Measurements from ENCODE around the gene RNF212.
"Not testable (repeated sequence)": the region's sequence is repeated elsewhere in the genome, so short reads cannot be mapped to it uniquely, and the experiment has no call there.

The RNF212 gene

DNA sequence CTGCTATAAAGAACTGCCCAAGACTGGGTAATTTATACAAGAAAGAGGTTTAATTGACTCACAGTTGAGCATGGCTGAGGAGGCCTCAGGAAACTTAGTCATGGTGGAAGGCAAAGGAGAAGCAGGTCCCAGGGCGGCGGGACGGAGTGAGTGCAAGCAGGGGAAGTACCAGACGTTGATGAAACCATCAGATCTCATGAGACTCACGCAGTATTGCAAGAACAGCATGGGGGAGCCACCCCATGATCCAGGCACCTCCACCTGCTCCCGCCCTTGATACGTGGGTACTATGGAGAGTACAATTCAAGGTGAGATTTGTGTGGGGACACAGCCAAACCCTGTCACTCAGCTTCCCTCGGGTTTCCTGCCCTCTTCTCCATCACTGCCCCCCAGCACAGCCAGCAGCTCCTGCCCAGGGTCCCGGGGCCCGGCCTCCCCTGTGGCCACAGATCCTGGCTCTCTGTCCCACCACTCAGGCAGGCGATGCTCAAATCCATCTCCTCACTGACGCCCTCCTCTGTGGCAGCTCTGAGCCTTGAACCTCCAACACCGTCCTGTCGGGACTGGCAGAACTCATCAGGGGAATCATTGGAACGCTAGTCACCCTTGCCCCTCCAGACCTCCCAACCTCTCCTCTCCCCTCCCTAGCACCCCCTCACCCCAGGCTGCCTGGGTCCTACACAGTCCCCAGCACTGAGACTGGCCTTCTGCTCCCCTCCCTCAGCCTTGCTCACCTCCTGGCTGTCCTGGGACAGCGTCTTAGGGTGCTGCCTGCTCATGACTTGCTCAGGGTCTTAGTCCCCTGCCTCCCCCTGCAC is 64.4 kb downstream of the RNF212 start:
- DNase-seq (ENCODE audit: low spot score) = no peak

DNA sequence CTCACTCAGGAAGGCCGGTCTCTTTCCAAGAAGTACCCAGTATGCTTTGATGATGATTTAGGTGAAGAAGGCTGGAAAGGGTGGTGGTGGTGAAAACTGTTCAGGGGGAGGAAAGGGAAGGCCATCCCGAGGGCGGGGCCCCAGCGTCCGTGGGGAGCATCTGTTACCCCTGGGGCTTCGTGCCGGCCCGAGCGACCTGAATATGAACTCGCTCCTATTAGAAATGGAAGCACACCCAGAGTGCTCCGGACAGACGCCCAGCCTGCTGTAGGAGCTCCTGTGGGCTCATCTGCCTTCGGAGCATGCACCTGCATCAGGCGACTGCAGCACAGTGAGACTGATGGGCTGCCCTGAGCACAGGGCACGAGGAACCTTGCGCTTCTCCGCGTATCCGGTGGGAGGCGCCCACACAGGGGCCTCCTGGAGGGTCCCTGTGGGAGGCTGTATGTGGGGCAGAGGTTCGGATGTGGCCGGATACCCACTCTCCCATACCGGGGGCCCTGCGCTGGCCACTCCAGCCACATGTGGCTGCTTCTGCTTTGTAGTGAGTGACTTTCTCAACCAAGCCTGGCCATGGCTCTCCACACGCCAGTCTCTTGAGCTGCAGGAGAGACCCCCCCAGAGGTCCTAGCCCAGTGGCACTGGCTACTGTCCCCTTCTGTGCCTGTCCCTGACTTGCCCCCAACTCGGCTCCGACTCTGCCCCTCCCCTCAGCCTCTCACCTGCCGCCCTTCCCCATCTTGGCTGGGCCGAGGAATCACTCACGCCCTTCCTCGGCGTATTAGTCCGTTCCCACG is 65.2 kb downstream of the RNF212 start:
- DNase-seq (ENCODE audit: low spot score) = no peak

DNA sequence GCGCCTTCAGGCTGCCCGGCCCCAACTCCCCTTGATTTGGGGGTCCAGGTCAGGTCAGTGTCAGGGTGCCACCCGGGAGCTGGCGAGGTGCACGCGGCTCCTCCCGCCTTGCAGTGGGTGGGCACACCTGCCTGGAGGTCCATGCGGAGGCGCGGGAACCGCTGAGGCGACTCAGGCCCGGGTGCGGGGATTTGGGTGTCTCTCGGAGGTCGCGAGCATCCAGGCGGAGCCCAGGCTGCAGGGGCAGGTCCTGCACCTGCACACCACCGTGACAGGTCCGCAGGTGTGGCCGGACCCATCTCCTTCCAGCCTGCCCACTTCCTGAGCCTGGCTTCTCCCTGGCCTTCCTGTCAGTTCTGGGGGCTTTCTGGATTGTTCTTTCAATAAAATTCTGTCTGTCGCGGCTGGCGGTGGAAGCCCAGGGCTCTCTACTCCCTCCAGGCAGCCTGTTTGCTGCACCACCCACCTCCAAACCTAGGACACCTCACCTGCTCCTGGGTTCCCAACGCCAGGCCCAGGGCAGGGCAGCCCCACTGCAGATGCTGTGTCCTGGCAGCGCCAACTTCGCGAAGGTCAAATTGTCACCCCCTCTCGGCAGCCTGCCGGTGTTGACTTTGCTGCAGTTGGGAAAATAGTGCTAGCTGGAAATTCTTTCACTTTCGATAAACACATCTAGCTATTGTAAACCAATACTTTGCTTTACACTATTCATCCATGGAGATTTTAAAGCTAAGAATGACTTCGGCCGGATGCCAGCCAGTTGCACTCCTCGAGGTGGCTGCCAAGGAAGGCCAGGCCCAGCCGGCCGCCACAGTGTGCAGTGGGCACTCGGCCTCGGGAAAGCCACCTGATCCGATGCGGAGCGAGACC is 66.0 kb downstream of the RNF212 start:
- no peak for DNase-seq (ENCODE audit: low spot score)

DNA sequence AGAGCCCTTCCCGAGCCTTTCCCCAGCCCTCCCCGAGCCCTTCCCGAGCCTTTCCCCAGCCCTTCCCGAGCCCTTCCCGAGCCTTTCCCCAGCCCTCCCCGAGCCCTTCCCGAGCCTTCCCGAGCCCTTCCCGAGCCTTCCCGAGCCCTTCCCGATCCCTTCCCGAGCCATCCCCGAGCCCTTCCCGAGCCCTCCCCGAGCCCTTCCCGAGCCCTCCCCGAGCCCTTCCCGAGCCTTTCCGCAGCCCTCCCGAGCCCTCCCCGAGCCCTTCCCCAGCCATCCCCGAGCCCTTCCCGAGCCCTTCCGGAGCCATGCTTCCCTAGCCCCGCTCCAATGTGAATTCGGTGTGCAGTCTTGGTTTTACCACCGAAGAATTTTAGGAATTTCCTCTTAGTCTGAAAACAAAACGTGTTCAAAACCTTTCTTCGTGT is 66.8 kb downstream of the RNF212 start:
- not testable (repeated sequence) for DNase-seq (ENCODE audit: low spot score)

DNA sequence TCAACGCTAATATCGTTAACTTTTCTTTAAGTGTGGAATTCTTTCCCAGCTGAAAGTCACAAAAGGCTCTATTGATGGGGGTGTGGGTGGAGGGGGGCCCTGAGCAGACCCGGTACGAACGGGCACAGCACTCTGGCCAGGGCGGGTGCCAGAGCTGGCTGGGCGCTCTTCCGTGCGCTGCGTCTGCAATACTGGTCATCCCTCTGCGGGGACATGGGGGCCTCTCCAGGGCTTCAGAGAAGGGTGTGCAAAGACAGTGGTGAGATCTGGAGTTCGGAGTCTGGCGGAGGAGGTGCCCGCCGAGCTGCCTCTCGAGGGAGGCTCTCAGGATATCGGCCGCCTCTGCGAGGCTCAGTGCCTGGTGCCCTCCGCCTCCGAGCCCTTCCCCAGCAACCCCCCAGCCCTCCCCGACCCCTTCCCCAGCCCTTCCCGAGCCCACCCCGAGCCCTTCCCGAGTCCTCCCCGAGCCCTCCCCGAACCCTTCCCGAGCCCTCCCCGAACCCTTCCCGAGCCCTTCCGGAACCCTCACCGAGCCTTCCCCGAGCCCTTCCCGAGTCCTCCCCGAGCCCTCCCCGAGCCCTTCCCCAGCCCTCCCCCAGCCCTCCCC is 67.7 kb downstream of the RNF212 start:
- DNase-seq (ENCODE audit: low spot score) = no peak

GRCh38 chr4:1045193-1045594 is 68.2 kb downstream of the RNF212 start:
- no peak for DNase-seq (ENCODE audit: low spot score)

- DNase-seq (ENCODE audit: low spot score) = no peak
These were observed 68.7 kb downstream of the RNF212 start for GRCh38 chr4:1044469-1045192.

DNA sequence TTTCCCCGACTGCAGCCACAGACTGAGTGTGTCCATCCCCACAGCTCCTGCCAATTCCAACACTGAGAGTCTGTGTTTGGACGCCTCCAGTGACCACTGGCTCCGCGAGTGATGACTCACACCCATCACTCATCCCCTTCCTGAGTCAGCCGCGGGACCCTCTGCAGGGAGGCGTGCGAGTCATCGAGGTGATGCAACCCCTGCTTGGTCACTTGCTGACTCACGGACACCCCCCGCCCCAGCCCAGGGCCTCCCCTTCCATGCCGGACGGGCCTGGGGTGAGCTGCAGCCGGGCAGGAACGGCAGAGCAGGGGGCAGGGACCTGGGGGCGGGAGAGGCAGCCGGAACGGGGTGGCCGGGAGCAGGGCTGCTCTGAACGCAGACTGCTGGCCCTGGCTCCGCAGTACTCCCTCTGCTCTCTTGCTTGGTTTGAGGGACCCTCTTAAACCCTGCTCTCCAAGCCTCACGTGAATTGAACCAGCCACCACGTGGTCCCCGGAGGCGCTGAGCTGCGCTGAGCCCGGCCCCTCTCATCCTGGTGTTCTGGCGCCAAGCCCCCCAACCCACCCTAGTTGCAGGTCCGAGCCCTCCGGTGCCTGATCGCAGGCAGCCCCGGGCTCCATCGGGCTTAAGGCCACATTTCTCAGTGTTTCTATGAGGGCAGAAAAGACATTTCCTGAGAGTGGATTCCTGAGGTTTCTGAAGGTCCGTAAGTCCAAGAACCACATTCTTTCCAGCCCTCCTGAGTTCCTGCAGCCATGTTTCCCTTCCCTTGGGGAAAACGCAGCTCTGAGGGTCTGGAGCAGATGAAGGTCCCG is 69.5 kb downstream of the RNF212 start:
- peak; percentile 93 for DNase-seq (ENCODE audit: low spot score)

DNA sequence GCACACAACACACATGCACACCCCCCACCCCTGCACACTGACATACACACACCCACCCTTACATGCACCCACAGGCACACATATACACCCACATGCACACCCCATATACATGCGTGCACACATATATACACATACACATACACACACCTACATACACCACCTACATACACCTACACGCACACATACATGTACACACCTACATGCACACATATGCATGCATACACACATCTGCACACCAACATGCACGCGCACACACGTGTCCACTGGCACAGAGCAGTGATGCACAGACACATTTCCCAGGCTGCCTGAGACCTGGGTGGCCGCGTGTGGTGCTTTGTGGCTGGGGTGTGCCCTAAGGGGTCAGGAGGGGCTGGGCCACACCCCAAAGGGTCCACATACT is 70.2 kb downstream of the RNF212 start:
- no peak for DNase-seq (ENCODE audit: low spot score)

- no peak for DNase-seq (ENCODE audit: low spot score)
These were observed 70.9 kb downstream of the RNF212 start for GRCh38 chr4:1042352-1043055.

DNA sequence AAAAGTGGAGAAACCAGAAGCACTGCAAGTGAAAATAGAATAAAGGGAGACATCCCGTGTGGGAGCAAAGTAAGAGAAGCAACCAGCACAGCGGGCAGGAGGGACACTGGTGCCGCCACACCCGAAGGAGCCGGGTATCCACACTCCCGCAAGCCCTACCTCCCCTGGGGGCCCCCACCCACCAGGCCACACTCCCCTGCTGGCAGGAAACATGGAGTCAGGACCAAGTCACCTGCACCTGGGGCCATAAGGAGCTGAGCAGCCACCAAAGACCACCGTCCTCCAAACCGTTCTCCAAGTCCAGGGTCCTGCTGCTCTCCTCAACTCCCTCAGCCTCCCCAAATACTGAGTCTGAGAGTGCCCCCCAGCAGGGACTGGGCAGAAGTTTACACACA is 71.4 kb downstream of the RNF212 start:
- no peak for DNase-seq (ENCODE audit: low spot score)

- no peak for DNase-seq (ENCODE audit: low spot score)
These were observed 72.0 kb downstream of the RNF212 start for GRCh38 chr4:1041147-1041935.

- no peak for DNase-seq (ENCODE audit: low spot score)
These were observed 72.8 kb downstream of the RNF212 start for GRCh38 chr4:1040344-1041146.

GRCh38 chr4:1039493-1040343 is 73.6 kb downstream of the RNF212 start:
- DNase-seq (ENCODE audit: low spot score) = no peak

GRCh38 chr4:1038948-1039492 is 74.3 kb downstream of the RNF212 start:
- no peak for DNase-seq (ENCODE audit: low spot score)

GRCh38 chr4:1036976-1037810 is 76.2 kb downstream of the RNF212 start:
- DNase-seq (ENCODE audit: low spot score) = no peak

Measured in RKO (cell line).